Activated CD8-positive, alpha-beta T cell treated with anti-CD3 and anti-CD28 coated beads for 36 hours (primary cell): ENCODE data around the gene RASA2. TPM values are rescaled to one million over a fixed set of nuclear protein-coding genes. Genes with fewer than 3 reads are reported as not detected.

ENCODE experiments used
- ATAC-seq: fragments of 200-7000 bp; cut with Tn5 transposase; one replicate; pipeline ENCODE4 v1.10.0; 2021; ENCODE audit warnings: mild to moderate bottlenecking, moderate library complexity
- CTCF ChIA-PET: fragments of 350-600 bp; sonication (Branson Sonifier 250); formaldehyde crosslinking; loops from one replicate; lab custom pipeline; 2021; ENCODE audit warnings: antibody characterized with exemption; lab: Charles Lee
- POLR2A ChIA-PET: fragments of 350-600 bp; sonication (Branson Sonifier 250); formaldehyde crosslinking; loops from one replicate; lab custom pipeline; 2021; ENCODE audit warnings: antibody characterized with exemption; lab: Charles Lee
- DNase-seq: peaks from one replicate; pipeline ENCODE4 v3.0.0-alpha.2; 2020
- H3K27ac Mint-ChIP-seq: one replicate; pipeline ENCODE4 v1.8.0; 2021; ENCODE audit warnings: mild to moderate bottlenecking, mixed read lengths
- H3K27me3 Mint-ChIP-seq: one replicate; pipeline ENCODE4 v1.8.0; 2021; ENCODE audit warnings: mixed read lengths
- H3K36me3 Mint-ChIP-seq: one replicate; pipeline ENCODE4 v1.8.0; 2021; ENCODE audit warnings: low read depth, mixed read lengths
- H3K4me1 Mint-ChIP-seq: one replicate; pipeline ENCODE4 v1.8.0; 2021; ENCODE audit warnings: low read depth, mixed read lengths
- H3K4me3 Mint-ChIP-seq: one replicate; pipeline ENCODE4 v1.8.0; 2021; ENCODE audit warnings: mild to moderate bottlenecking, moderate library complexity, mixed read lengths
- H3K9me3 Mint-ChIP-seq: one replicate; pipeline ENCODE4 v1.8.0; 2021; ENCODE audit warnings: mixed read lengths
- CTCF ChIP-seq: fragments of 200-600 bp; IDR thresholded peaks from one replicate; pipeline ENCODE4 v1.8.0; 2022; ENCODE audit warnings: antibody characterized with exemption, mild to moderate bottlenecking
- intact Hi-C: fragments of 100-400 bp; cut with micrococcal nuclease; formaldehyde crosslinking; loops from one replicate; pipeline ENCODE4 v1.10.0; 2022
- total RNA-seq, 2 experiments: library from RNA; stranded (reverse); gene quantifications; one replicate each; pipeline ENCODE4 v1.2.3, GENCODE V29; 2021

The RASA2 gene
- total RNA-seq, 2 experiments from 2014 or later, result 35.4 to 41.5 TPM

- H3K4me1 Mint-ChIP-seq, result peaks cover 25% of the 10 kb centered on the region
- DNase-seq (no peak), ATAC-seq (no peak)
- H3K4me3 Mint-ChIP-seq, result no peak overlapping the region
- no peaks in the 10 kb centered on the region for H3K9me3 Mint-ChIP-seq
- ChIA-PET POLR2A (interaction anchor here (1.0 to 2.8 kb wide), 5 partner anchors 10 to 199 kb away, joined by 3 to 16 read pairs (median 6); partner anchors contain the start of gene RASA2), CTCF (interaction anchor here (0.7 to 12.2 kb wide), 15 partner anchors 12 to 254 kb away, joined by 3 to 265 read pairs (median 4); partner anchors contain the start of gene RASA2)
- no peak for TF ChIP-seq CTCF
- H3K36me3 Mint-ChIP-seq, result peaks cover 25% of the 10 kb centered on the region
- no peak overlapping the region for H3K27ac Mint-ChIP-seq
- H3K27me3 Mint-ChIP-seq, result no peaks in the 10 kb centered on the region
- intact Hi-C loops, result no loop called here
These were observed 71.3 kb downstream of the RASA2 start for GRCh38 chr3:141557961-141558706.

- peaks cover 29% of the 10 kb centered on the region for H3K36me3 Mint-ChIP-seq
- peaks cover 26% of the 10 kb centered on the region for H3K4me1 Mint-ChIP-seq
- H3K9me3 Mint-ChIP-seq, result no peaks in the 10 kb centered on the region
- H3K4me3 Mint-ChIP-seq, result no peak overlapping the region
- CTCF ChIA-PET, result interaction anchor here (0.7 to 12.2 kb wide), 44 partner anchors 9 to 284 kb away, joined by 3 to 265 read pairs (median 4); partner anchors contain the start of gene RASA2
- peak; percentile 98 for TF ChIP-seq CTCF
- ATAC-seq (peak; percentile 60), DNase-seq (peak; percentile 45)
- H3K27ac Mint-ChIP-seq, result peak overlapping the region; percentile 63
- H3K27me3 Mint-ChIP-seq, result no peaks in the 10 kb centered on the region
- intact Hi-C loops, result loop anchor here (1.0 to 10.0 kb wide), 3 partner anchors 87 to 257 kb away; no protein-coding TSS in a partner anchor
- POLR2A ChIA-PET, result interaction anchor here (1.0 to 2.2 kb wide), 3 partner anchors 73 to 87 kb away, joined by 3 to 9 read pairs (median 3); no protein-coding TSS in a partner anchor
These were observed 74.7 kb downstream of the RASA2 start for GRCh38 chr3:141561426-141562034.

GRCh38 chr3:141564241-141564640, 77.4 kb downstream of the RASA2 start:
- peaks cover 27% of the 10 kb centered on the region for H3K36me3 Mint-ChIP-seq
- H3K9me3 Mint-ChIP-seq, result no peaks in the 10 kb centered on the region
- TF ChIP-seq CTCF, result no peak
- no peak overlapping the region for H3K4me3 Mint-ChIP-seq
- ATAC-seq, result no peak
- no peak for DNase-seq
- intact Hi-C loops, result loop anchor here (10.0 kb wide), 1 partner anchor 259 kb away; no protein-coding TSS in a partner anchor
- ChIA-PET POLR2A (no interaction called here), CTCF (interaction anchor here (1.0 to 12.2 kb wide), 5 partner anchors 39 to 204 kb away, joined by 3 to 265 read pairs (median 3); no protein-coding TSS in a partner anchor)
- peaks cover 28% of the 10 kb centered on the region for H3K4me1 Mint-ChIP-seq
- H3K27me3 Mint-ChIP-seq, result no peaks in the 10 kb centered on the region
- peak overlapping the region; percentile 39 for H3K27ac Mint-ChIP-seq

- CTCF ChIA-PET, result interaction anchor here (0.9 to 2.5 kb wide), 9 partner anchors 9 to 267 kb away, joined by 3 to 10 read pairs (median 4); no protein-coding TSS in a partner anchor
- Mint-ChIP-seq H3K4me3 (no peak overlapping the region), H3K36me3 (peaks cover 22% of the 10 kb centered on the region), H3K27ac (no peak overlapping the region), H3K4me1 (peaks cover 14% of the 10 kb centered on the region), H3K27me3 (no peaks in the 10 kb centered on the region), H3K9me3 (no peaks in the 10 kb centered on the region)
- no peak for ATAC-seq
- TF ChIP-seq CTCF, result no peak
- POLR2A ChIA-PET, result interaction anchor here (0.7 to 1.0 kb wide), 2 partner anchors 84 to 213 kb away, joined by 3 read pairs; no protein-coding TSS in a partner anchor
- intact Hi-C loops, result no loop called here
- DNase-seq, result no peak
These were observed 83.2 kb downstream of the RASA2 start for GRCh38 chr3:141570068-141570467.
